GM19351 (cell line): ENCODE results near the gene USPL1.
"Not testable (repeated sequence)": the region's sequence is repeated elsewhere in the genome, so short reads cannot be mapped to it uniquely, and the experiment has no call there.

Experiments used
- ATAC-seq: cut with Tn5 transposase; IDR thresholded peaks from one replicate; pipeline ENCODE4 v1.9.1; 2021; ENCODE audit warnings: mild to moderate bottlenecking, moderate library complexity; ENCODE audit not compliant: unreplicated experiment

USPL1 gene

GRCh38 chr13:30617315-30618185 is at the start of gene USPL1:
USPL1 (plus strand) TSS chr13:30617920; CDS start chr13:30621141, 3,221 bp downstream.
- peak; percentile 84 for ATAC-seq

DNA sequence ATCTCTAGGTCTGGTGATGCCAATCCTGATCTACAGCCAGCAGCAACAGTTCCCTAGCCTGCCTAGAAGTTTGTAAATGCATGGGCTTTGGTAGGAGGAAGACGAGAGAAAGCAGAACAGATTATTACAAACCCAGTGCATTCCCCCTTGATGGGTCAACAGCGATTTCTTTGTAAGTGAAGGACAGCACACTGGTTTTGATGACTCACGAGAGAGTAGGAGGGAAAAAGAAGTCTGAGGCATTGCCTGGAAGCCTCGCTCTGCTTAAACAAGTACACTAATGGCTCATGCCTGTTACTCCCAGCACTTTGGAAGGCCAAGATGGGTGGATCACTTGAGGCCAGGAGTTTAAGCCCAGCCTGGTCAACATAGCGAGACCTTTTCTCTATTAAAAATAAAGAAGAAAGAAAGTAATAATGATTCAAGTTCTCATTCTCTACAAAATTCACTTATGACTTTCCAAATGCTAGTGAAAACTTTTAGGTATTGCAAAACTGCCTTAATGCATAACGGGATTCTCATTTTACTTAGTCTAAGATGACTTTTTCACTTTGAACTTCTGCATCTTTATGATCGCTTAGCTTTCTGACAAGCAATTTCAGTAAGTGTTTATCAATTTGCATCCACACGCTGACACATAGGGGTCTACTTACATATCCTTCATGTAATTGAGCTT is 47.7 kb upstream of the USPL1 start:
- no peak for ATAC-seq

GRCh38 chr13:30570691-30571090 is 47.0 kb upstream of the USPL1 start:
- no peak for ATAC-seq

DNA sequence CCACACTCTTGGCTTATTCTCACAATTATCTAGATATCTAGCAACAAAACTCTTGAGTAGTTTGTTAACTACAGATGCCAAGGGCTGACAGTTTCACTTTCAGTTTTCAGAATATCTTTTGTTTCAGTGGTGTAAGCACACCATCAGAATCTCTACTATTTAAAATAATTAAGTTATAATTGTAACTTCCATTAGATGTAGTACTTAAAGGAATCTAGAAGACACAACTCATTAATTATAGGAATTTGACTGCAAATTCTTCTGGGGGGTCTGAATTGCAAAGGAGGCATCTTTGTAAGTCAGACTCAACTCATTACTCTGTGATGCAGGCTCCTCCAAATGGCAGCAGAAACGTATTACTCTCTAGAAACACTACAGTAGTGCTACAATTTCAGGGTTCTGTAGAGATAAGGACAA is 44.9 kb upstream of the USPL1 start:
- peak; percentile 52 for ATAC-seq

GRCh38 chr13:30576528-30576927 is 41.2 kb upstream of the USPL1 start:
- ATAC-seq: no peak

DNA sequence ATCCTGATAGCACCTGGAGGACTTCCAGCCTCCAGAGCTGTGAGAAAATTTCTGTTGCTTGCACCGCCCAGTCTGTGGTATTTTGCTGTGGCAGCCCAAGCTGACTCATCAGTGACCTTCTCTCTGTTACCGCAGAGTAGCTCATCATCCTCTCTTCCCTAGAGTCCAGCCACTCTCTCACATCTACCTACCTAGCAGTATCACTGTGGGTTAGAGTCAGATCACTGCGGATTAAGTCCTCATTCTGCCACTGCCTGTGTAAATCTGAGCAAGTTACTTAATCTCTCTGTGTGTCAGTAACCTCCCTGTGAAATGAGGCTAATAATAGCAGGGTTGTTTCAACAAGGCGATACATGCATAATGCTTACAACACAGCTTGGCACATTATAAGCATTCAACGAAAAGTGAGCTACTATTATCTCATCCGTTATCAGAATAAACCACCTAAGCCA is 40.3 kb upstream of the USPL1 start:
- peak; percentile 95 for ATAC-seq

- no peak for ATAC-seq
These were observed 36.7 kb upstream of the USPL1 start for GRCh38 chr13:30580852-30581502.

GRCh38 chr13:30581582-30581981 is 36.1 kb upstream of the USPL1 start:
- ATAC-seq: no peak

DNA sequence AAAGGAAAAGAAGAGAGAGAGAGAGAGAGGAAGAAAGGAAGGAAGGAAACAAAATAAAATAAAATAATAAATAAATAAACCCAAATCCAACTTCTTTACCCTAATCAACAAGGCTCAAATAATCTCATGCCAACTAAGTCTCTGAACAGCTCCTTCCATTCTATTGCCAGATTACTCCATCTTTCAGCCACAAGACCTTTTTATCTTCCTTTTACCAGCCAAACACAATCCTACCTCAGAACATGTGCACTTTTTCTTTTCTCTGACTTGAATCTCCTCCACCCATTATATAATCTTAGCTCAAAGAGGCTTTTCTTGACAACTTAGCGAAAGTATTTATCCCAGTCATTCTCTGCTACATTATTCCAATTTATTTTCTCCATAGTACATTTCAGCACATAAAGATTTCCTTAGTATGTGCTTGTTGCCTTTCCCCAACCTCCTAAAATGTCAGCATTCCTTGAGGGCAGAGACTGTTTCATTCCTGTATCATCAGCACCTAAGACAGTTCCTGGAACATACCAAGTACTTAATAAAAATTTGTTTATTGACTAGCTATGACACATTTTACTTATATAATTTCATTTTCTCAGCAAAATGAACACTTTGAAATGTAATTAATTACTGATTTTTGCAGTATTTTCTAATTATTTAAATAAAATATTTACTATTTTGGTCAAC is 33.5 kb upstream of the USPL1 start:
- no peak for ATAC-seq

DNA sequence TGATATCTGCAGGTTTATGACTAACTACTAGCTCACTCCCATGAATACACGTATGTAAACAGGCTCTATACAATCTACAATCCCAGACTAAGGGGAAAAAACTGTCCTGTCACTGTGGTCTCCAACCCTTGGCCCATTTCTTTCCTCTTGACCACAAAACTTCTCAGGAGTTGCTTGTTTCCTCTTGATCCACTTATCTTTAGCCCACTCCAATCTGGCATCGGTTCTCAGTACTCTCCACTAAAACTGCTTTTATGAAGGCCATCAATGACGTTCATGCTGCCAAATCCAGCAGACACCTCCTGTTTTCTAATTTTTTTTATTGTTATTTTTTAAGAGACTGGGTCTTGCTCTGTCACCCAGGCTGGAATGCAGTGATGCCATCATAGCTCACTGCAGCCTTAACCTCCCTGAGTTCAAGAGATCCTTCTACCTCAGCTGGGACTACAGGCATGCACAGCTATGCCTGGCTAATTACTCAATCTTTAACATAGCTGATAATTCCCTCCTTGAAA is 31.9 kb upstream of the USPL1 start:
- ATAC-seq: no peak

DNA sequence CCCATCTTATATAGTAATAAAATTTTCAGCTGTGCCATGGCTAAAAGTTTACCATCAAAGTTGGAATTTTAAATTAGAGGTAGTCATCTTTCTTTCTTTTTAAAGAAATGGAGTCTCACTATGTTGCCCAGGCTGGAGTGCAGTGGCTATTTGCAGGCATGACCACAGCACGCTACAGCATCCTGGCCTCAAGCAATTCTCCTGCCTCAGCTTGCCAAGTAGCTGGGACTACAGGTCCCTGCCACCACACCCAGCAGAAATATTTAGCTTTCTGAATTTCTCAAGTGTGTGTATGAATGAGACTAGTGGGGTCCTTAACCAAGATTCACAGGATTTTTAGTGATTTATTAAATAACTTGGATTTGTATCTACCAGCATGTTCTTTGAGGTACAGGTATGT is 30.5 kb upstream of the USPL1 start:
- ATAC-seq: no peak

DNA sequence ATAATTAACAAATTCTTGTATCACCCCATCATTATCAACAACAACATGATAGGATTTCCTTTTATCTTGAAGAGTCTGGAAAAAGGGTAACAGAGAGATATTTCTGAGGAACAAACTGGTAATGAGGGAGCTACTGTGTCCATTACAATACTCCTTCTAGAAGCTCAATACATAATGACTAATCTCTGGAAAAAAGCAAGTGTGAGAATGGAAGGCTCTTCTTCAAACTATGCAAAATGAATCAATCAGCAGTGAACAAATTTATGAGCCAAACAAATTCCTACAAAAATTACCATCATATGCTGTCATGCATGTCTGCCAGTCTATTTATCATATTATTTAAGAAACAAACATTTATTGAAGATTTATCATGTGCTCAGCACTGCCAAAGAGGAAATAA is 30.0 kb upstream of the USPL1 start:
- ATAC-seq: no peak

- ATAC-seq: no peak
These were observed 24.7 kb upstream of the USPL1 start for GRCh38 chr13:30593001-30593400.

DNA sequence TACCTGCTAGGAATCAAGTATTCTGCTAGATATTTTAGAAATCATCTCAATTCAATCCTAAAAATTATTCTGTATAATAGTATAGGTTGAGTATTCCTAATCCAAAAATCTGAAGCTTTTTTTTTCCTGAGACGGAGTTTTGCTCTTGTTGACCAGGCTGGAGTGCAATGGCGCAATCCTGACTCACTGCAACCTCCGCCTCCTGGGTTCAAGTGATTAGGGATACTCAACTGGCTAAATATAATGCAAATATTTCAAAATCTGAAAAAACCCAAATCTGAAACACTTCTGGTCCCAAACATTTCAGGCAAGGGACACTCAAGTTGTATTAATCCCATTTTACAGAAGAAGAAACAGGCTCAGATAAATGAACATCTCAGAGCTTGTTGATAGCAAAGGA is 17.2 kb upstream of the USPL1 start:
- no peak for ATAC-seq

- no peak for ATAC-seq
These were observed 15.9 kb upstream of the USPL1 start for GRCh38 chr13:30601836-30602235.

DNA sequence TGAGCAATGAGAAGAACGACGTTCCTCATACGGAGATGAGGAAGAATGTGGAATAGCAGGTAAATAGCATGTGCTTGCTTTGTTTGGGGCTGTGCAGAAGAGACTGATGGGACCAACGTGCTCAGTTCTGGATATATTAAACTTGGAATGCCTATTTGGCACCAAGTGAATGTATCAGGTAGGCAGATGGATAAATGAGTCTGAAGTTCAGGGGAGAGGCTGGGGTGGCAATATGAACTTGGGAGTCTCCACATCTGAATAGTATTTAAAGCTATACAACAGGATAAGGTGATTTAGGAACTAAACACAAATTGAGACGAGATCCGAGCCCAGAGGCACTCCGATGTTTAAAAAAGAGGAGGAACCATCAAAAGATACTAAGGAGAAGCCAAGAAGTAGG is 12.7 kb upstream of the USPL1 start:
- no peak for ATAC-seq

- ATAC-seq: not testable (repeated sequence)
These were observed 10.5 kb upstream of the USPL1 start for GRCh38 chr13:30607186-30607585.

- ATAC-seq: peak; percentile 99
These were observed 9.8 kb upstream of the USPL1 start for GRCh38 chr13:30607908-30608307.

- no peak for ATAC-seq
These were observed 9.4 kb upstream of the USPL1 start for GRCh38 chr13:30608364-30608763.

DNA sequence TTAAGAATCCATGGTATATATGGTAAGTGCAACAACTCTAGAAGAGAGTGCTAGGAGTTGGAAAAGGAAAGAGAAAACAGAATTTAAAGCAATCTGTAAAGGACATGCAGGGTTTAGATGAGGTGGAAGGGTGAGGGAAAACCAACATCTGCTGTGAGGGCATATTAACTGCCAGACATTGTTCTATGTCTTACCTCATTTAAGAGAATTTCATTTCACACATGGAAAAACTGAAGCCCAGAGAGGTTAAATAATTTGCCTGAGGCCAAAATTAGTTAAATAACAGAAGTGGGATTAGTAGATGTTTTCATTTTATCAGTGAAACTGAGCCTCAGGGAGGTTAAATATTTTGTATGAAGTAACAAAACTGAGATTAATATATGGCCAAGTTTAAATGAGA is 7.4 kb upstream of the USPL1 start:
- no peak for ATAC-seq

DNA sequence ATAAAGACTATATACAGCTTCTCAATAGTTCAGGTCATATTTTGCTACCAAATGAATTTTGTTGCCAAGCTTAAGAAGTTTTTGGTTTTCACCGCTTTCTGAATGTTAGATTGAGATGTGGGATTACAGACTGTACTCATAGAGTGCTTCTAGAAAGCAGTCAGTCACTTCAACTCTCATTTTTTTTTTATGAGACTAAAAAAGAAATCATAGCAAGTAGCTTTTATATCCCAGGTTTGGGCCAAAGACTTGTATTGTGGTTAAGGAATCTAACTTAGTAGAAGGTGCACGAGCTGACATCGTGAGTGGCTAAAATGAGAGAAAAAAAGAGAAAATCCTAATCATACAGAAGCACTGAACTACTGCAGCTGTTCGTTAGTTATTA is 2.2 kb upstream of the USPL1 start:
- no peak for ATAC-seq
